Glomerular endothelial cell (primary cell): ENCODE results near the gene MCM9. TPM values are rescaled to one million over a fixed set of nuclear protein-coding genes. Genes with fewer than 3 reads are reported as not detected.

Experiments used
- DNase-seq: peaks from one replicate; pipeline ENCODE4 v3.0.0-alpha.2; 2011; ENCODE audit warnings: low read depth, low spot score; ENCODE audit errors: extremely low read depth
- total RNA-seq: library from RNA; depleted of rRNA; stranded (reverse); fragments of >200 nt; gene quantifications from 2 replicates; pipeline ENCODE4 v1.2.3, GENCODE V29; 2015

Gene MCM9
- total RNA-seq, 1 donor from 2014 or later = 12.8 TPM

GRCh38 chr6:118933855-118934460, 1.0 kb downstream of the MCM9 start:
- DNase-seq = no peak

- no peak for DNase-seq
Observed at GRCh38 chr6:118932421-118932820, 2.5 kb downstream of the MCM9 start.

- DNase-seq = no peak
Observed at GRCh38 chr6:118931436-118931835, 3.5 kb downstream of the MCM9 start.

GRCh38 chr6:118930680-118931079, 4.3 kb downstream of the MCM9 start:
- no peak for DNase-seq

GRCh38 chr6:118923035-118923434, 11.9 kb downstream of the MCM9 start:
- DNase-seq = no peak

- no peak for DNase-seq
Observed at GRCh38 chr6:118921084-118921483, 13.9 kb downstream of the MCM9 start.

GRCh38 chr6:118918329-118918725, 16.6 kb downstream of the MCM9 start:
- DNase-seq = no peak

GRCh38 chr6:118917546-118918328, 17.2 kb downstream of the MCM9 start:
- no peak for DNase-seq

- DNase-seq = no peak
Observed at GRCh38 chr6:118914598-118914997, 20.4 kb downstream of the MCM9 start.

- DNase-seq = no peak
Observed at GRCh38 chr6:118913161-118913560, 21.8 kb downstream of the MCM9 start.

GRCh38 chr6:118912646-118913045, 22.3 kb downstream of the MCM9 start:
- DNase-seq = no peak

- no peak for DNase-seq
Observed at GRCh38 chr6:118908441-118908840, 26.5 kb downstream of the MCM9 start.

GRCh38 chr6:118905851-118906250, 29.1 kb downstream of the MCM9 start:
- no peak for DNase-seq

GRCh38 chr6:118905084-118905483, 29.9 kb downstream of the MCM9 start:
- no peak for DNase-seq

- DNase-seq = no peak
Observed at GRCh38 chr6:118903691-118904090, 31.3 kb downstream of the MCM9 start.

- DNase-seq = no peak
Observed at GRCh38 chr6:118903138-118903537, 31.8 kb downstream of the MCM9 start.

GRCh38 chr6:118902726-118903125, 32.2 kb downstream of the MCM9 start:
- no peak for DNase-seq

GRCh38 chr6:118899948-118900347, 35.0 kb downstream of the MCM9 start:
- no peak for DNase-seq

GRCh38 chr6:118897386-118897785, 37.6 kb downstream of the MCM9 start:
- no peak for DNase-seq

GRCh38 chr6:118896339-118897136, 38.4 kb downstream of the MCM9 start:
- peak; percentile 61 for DNase-seq

GRCh38 chr6:118895859-118896258, 39.1 kb downstream of the MCM9 start:
- no peak for DNase-seq

- no peak for DNase-seq
Observed at GRCh38 chr6:118895261-118895560, 39.7 kb downstream of the MCM9 start.
